ENCODE results near the gene HSF4.

HSF4 gene

DNA sequence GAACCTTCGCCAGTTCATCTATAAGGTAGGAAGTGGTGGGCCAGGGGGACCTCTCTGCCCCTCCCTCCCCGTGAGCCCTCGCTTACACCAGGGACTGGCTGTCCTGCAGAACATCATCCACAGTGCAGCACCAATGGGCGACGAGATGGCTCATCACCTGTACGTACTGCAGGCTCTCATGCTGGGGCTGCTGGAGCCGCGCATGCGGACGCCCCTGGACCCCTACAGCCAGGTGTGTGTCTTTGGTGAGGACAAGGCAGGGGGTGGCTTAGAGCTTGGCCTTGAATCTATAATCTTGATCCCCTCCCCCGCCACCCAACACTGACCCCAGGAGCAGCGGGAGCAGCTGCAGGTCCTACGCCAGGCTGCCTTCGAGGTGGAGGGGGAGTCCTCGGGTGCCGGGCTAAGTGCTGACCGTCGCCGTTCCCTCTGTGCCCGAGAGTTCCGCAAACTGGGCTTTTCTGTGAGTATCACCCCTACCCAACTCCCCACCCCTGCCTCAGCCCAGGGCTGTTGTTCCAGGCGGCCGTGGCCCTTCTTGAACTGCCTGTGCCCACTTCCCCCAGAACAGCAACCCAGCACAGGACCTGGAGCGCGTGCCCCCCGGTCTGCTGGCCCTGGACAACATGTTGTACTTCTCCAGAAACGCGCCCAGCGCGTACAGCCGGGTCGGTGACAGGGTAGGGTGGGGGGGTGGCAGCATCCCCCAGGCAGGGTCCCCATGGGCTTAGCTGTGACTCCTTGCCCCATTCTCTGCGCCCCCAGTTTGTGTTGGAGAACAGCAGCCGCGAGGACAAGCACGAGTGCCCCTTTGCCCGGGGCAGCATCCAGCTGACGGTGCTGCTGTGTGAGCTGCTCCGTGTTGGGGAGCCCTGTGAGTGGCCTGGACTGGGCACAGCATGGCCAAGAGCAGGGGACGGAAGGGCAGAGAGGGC is 37.1 kb downstream of the HSF4 start:
- ATAC-seq (ENCODE audit: low read depth) (no peak), DNase-seq (ENCODE audit: low spot score) (peak; percentile 63)
- Histone ChIP-seq H3K4me1 (ENCODE audit: insufficient read depth, poor library complexity, severe bottlenecking) (peaks cover 9% of the 10 kb centered on the region), H3K4me3 (ENCODE audit: severe bottlenecking) (no peak overlapping the region), H3K27ac (ENCODE audit: poor library complexity, severe bottlenecking) (no peak overlapping the region), H3K36me3 (ENCODE audit: low read depth) (peaks cover 51% of the 10 kb centered on the region), H3K27me3 (ENCODE audit: insufficient read depth, poor library complexity, severe bottlenecking) (no peaks in the 10 kb centered on the region), H3K9me3 (ENCODE audit: severe bottlenecking) (no peaks in the 10 kb centered on the region)
- TF ChIP-seq, protein P1, sequence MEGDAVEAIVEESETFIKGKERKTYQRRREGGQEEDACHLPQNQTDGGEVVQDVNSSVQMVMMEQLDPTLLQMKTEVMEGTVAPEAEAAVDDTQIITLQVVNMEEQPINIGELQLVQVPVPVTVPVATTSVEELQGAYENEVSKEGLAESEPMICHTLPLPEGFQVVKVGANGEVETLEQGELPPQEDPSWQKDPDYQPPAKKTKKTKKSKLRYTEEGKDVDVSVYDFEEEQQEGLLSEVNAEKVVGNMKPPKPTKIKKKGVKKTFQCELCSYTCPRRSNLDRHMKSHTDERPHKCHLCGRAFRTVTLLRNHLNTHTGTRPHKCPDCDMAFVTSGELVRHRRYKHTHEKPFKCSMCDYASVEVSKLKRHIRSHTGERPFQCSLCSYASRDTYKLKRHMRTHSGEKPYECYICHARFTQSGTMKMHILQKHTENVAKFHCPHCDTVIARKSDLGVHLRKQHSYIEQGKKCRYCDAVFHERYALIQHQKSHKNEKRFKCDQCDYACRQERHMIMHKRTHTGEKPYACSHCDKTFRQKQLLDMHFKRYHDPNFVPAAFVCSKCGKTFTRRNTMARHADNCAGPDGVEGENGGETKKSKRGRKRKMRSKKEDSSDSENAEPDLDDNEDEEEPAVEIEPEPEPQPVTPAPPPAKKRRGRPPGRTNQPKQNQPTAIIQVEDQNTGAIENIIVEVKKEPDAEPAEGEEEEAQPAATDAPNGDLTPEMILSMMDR (IDR thresholded peaks at IDR 0.05; ENCODE audit: poor library complexity, severe bottlenecking) = no peak

DNA sequence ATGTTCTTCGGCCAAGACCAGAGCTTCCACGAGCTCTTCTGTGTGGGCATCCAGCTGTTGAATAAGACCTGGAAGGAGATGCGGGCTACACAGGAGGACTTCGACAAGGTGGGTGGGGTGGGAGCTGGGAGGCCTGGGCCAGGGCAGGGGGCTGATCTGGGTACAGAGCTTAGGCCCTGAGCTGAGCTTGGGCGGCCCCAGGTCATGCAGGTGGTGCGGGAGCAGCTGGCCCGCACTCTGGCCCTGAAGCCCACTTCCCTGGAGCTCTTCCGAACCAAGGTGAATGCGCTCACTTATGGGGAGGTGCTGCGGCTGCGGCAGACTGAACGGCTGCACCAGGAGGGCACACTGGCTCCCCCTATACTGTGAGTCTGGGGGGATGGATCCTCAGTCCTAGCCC is 37.9 kb downstream of the HSF4 start:
- Histone ChIP-seq H3K4me1 (ENCODE audit: insufficient read depth, poor library complexity, severe bottlenecking) (peaks cover 17% of the 10 kb centered on the region), H3K36me3 (ENCODE audit: low read depth) (peaks cover 43% of the 10 kb centered on the region), H3K4me3 (ENCODE audit: severe bottlenecking) (no peak overlapping the region), H3K27ac (ENCODE audit: poor library complexity, severe bottlenecking) (no peak overlapping the region), H3K9me3 (ENCODE audit: severe bottlenecking) (no peaks in the 10 kb centered on the region), H3K27me3 (ENCODE audit: insufficient read depth, poor library complexity, severe bottlenecking) (no peaks in the 10 kb centered on the region)
- ATAC-seq (ENCODE audit: low read depth) (no peak), DNase-seq (ENCODE audit: low spot score) (peak; percentile 49)
- TF ChIP-seq, protein P1 (IDR thresholded peaks at IDR 0.05; ENCODE audit: poor library complexity, severe bottlenecking) = no peak

DNA sequence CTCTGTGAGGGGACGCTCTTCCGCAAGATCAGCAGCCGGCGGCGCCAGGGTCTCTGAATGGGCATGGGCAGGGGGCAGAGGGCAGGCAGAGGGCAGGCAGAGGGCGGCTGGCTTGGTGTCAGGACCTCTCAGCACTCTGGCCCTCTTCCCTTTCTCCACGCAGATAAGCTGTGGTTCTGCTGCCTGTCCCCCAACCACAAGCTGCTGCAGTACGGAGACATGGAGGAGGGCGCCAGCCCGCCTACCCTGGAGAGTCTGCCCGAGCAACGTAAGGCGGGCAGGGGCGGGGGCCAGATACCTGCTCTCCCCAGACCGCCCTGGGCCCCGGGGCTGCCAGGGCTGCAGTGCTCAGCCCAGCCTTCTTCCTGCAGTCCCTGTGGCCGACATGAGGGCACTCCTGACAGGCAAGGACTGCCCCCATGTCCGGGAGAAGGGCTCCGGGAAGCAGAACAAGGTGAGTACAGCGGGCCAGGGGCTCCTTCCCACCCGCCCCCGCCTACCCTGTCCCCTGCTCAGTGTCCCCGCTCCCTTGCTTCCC is 38.5 kb downstream of the HSF4 start:
- Histone ChIP-seq H3K4me3 (ENCODE audit: severe bottlenecking) (no peak overlapping the region), H3K9me3 (ENCODE audit: severe bottlenecking) (no peaks in the 10 kb centered on the region), H3K27ac (ENCODE audit: poor library complexity, severe bottlenecking) (no peak overlapping the region), H3K27me3 (ENCODE audit: insufficient read depth, poor library complexity, severe bottlenecking) (no peaks in the 10 kb centered on the region), H3K36me3 (ENCODE audit: low read depth) (peaks cover 37% of the 10 kb centered on the region), H3K4me1 (ENCODE audit: insufficient read depth, poor library complexity, severe bottlenecking) (peaks cover 23% of the 10 kb centered on the region)
- no peak for ATAC-seq (ENCODE audit: low read depth)
- TF ChIP-seq, protein P1 (IDR thresholded peaks at IDR 0.05; ENCODE audit: poor library complexity, severe bottlenecking) = no peak
- peak; percentile 52 for DNase-seq (ENCODE audit: low spot score)

DNA sequence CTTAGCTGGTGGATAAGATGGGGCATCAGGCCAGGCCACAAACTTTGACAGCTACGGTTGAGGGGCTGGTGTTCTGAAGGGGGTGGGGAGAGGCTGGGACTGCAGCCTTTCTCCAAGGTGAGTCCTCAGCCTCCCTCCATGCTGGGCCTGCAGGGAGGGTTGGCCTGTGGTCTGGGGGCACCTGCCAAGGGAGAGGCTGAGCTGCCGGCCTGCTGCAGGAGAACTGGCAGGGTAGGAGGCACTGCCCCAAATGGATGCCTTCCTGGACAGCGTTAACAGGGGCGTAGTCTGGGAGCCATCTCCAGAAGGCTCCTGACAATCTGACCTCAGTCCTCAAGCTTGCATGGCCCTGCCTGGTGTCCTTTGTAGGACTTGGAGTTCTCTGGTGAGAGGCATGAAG is 39.5 kb downstream of the HSF4 start:
- H3K4me1 ChIP-seq (ENCODE audit: insufficient read depth, poor library complexity, severe bottlenecking) = peaks cover 26% of the 10 kb centered on the region
- no peaks in the 10 kb centered on the region for H3K27me3 ChIP-seq (ENCODE audit: insufficient read depth, poor library complexity, severe bottlenecking)
- H3K9me3 ChIP-seq (ENCODE audit: severe bottlenecking) = no peaks in the 10 kb centered on the region
- no peak overlapping the region for H3K4me3 ChIP-seq (ENCODE audit: severe bottlenecking)
- ATAC-seq (ENCODE audit: low read depth) (no peak), DNase-seq (ENCODE audit: low spot score) (peak; percentile 55)
- H3K36me3 ChIP-seq (ENCODE audit: low read depth) = peaks cover 30% of the 10 kb centered on the region
- TF ChIP-seq, protein P1 (IDR thresholded peaks at IDR 0.05; ENCODE audit: poor library complexity, severe bottlenecking) = no peak
- H3K27ac ChIP-seq (ENCODE audit: poor library complexity, severe bottlenecking) = peak overlapping the region; percentile 92
